CD14-positive monocyte (primary cell): ENCODE results near the gene UMPS. TPM values are rescaled to one million over a fixed set of nuclear protein-coding genes. Genes with fewer than 3 reads are reported as not detected.

Experiments used
- DNase-seq, 3 donors: peaks; one replicate each; pipeline ENCODE4 v3.0.0-alpha.2; 2011 to 2022
- H2AFZ ChIP-seq: 2 replicates; pipeline ENCODE4 v1.6.0; 2012; ENCODE audit warnings: mild to moderate bottlenecking, low read depth, low read length, inconsistent platforms; ENCODE audit not compliant: insufficient read depth, poor library complexity, severe bottlenecking
- H3K27ac ChIP-seq, 2 donors: 1 replicate in 1 of 2; 2 replicates in 1 of 2; pipeline ENCODE4 v1.5.1; 2012 to 2013; ENCODE audit warnings: low read length in 2 of 2, control low read depth in 1 of 2, inconsistent platforms in 1 of 2, low read depth in 1 of 2, mild to moderate bottlenecking in 1 of 2
- H3K27me3 ChIP-seq, 2 donors: one replicate each; pipeline versions ENCODE4 v1.6.0 to v1.6.1; 2011 to 2013; ENCODE audit warnings: low read length in 2 of 2; ENCODE audit not compliant: control insufficient read depth in 2 of 2, insufficient read depth in 2 of 2
- H3K36me3 ChIP-seq, 2 donors: replicated peaks in 1 of 2; 1 replicate in 1 of 2; 2 replicates in 1 of 2; pipeline versions ENCODE4 v1.5.1 to v1.6.1; 2012 to 2013; ENCODE audit warnings: low read length in 2 of 2, control low read depth in 1 of 2, inconsistent platforms in 1 of 2, mild to moderate bottlenecking in 1 of 2; ENCODE audit not compliant: insufficient read depth in 2 of 2, control insufficient read depth in 1 of 2
- H3K4me1 ChIP-seq, 2 donors: 1 replicate in 1 of 2; 2 replicates in 1 of 2; pipeline versions ENCODE4 v1.5.1 to v1.6.1; 2012 to 2013; ENCODE audit warnings: low read length in 2 of 2, control low read depth in 1 of 2, inconsistent platforms in 1 of 2, mild to moderate bottlenecking in 1 of 2, moderate library complexity in 1 of 2; ENCODE audit not compliant: insufficient read depth in 2 of 2, control insufficient read depth in 1 of 2
- H3K4me2 ChIP-seq: replicated peaks from 2 replicates; pipeline ENCODE3; 2012; ENCODE audit warnings: low read length, moderate library complexity, mild to moderate bottlenecking; ENCODE audit not compliant: poor library complexity, severe bottlenecking; ENCODE audit errors: extremely low read depth
- H3K4me3 ChIP-seq, 3 experiments: fragments of 200-600 bp in 1 of 3; sonication (generic) in 1 of 3; replicated peaks in 1 of 3; 1 replicate in 2 of 3; 2 replicates in 1 of 3; pipeline ENCODE4 v1.5.1; 2011 to 2013; ENCODE audit warnings: low read length in 3 of 3, mild to moderate bottlenecking in 3 of 3, control low read depth in 2 of 3, low read depth in 2 of 3, inconsistent platforms in 1 of 3, moderate library complexity in 1 of 3
- H3K79me2 ChIP-seq: 2 replicates; pipeline ENCODE4 v1.6.0; 2012; ENCODE audit warnings: mild to moderate bottlenecking, control low read depth, inconsistent platforms, low read length, moderate library complexity; ENCODE audit not compliant: insufficient read depth
- H3K9ac ChIP-seq: 2 replicates; pipeline ENCODE4 v1.6.0; 2017; ENCODE audit warnings: low read length, mild to moderate bottlenecking; ENCODE audit not compliant: insufficient read depth, poor library complexity, severe bottlenecking
- H3K9me3 ChIP-seq, 2 donors: replicated peaks in 1 of 2; 1 replicate in 1 of 2; 2 replicates in 1 of 2; pipeline versions ENCODE4 v1.5.1 to v1.6.1; 2012 to 2013; ENCODE audit warnings: low read length in 2 of 2, control low read depth in 1 of 2; ENCODE audit not compliant: control insufficient read depth in 1 of 2, insufficient read depth in 1 of 2
- H4K20me1 ChIP-seq: 2 replicates; pipeline ENCODE4 v1.6.0; 2012; ENCODE audit warnings: mild to moderate bottlenecking, low read length, control low read depth, moderate library complexity; ENCODE audit not compliant: insufficient read depth
- H3K27ac Mint-ChIP-seq, 7 donors: one replicate each; pipeline ENCODE4 v1.8.0; 2020; ENCODE audit warnings: mild to moderate bottlenecking in 7 of 7, mixed read lengths in 7 of 7, moderate library complexity in 6 of 7, inconsistent platforms in 2 of 7
- H3K27me3 Mint-ChIP-seq, 3 donors: one replicate each; pipeline ENCODE4 v1.8.0; 2021 to 2022; ENCODE audit warnings: low read depth in 3 of 3, mild to moderate bottlenecking in 3 of 3, mixed read lengths in 3 of 3, moderate library complexity in 3 of 3, inconsistent platforms in 1 of 3
- H3K36me3 Mint-ChIP-seq, 2 donors: one replicate each; pipeline ENCODE4 v1.8.0; 2020; ENCODE audit warnings: mixed read lengths in 2 of 2, inconsistent platforms in 1 of 2, mild to moderate bottlenecking in 1 of 2
- H3K4me1 Mint-ChIP-seq: one replicate; pipeline ENCODE4 v1.8.0; 2020; ENCODE audit warnings: mild to moderate bottlenecking, mixed read lengths
- H3K4me3 Mint-ChIP-seq, 2 donors: one replicate each; pipeline ENCODE4 v1.8.0; 2020; ENCODE audit warnings: mild to moderate bottlenecking in 2 of 2, mixed read lengths in 2 of 2, moderate library complexity in 1 of 2
- H3K9me3 Mint-ChIP-seq, 7 donors: one replicate each; pipeline ENCODE4 v1.8.0; 2020 to 2022; ENCODE audit warnings: mixed read lengths in 7 of 7, mild to moderate bottlenecking in 6 of 7, moderate library complexity in 6 of 7, inconsistent platforms in 2 of 7
- CTCF ChIP-seq: fragments of 200-600 bp; IDR thresholded peaks from one replicate; pipeline ENCODE4 v1.8.0; 2022; ENCODE audit warnings: antibody characterized with exemption, mild to moderate bottlenecking
- WGBS: methylation state at CpG from one replicate; pipeline ENCODE4 v1.1.5; 2013; ENCODE audit warnings: missing lambda C conversion rate; ENCODE audit not compliant: insufficient coverage; 5-methylcytosine and 5-hydroxymethylcytosine counted together
- intact Hi-C, 2 donors: fragments of 100-400 bp; cut with micrococcal nuclease; formaldehyde crosslinking; loops; one replicate each; pipeline versions ENCODE4 v1.15.0 to v1.15.1; 2023
- polyA plus RNA-seq, 3 donors: library from polyadenylated mRNA; depleted of rRNA in 1 of 3; unstranded in 2 of 3; stranded (reverse) in 1 of 3; fragments of 300-500 nt in 2 of 3; fragments of >200 nt in 1 of 3; fragmentation: Illumina TruSeq in 2 of 3; gene quantifications; 1 replicate in 2 of 3; 2 replicates in 1 of 3; pipeline ENCODE4 v1.2.3, GENCODE V29; 2012 to 2021

UMPS gene
- polyA plus RNA-seq, 3 donors, result 4.6 to 13.5 (median 9.1) TPM

GRCh38 chr3:124766113-124767095 lies 36.2 kb downstream of the UMPS start:
- Histone ChIP-seq H3K27me3 (no peaks in the 10 kb centered on the region), H3K4me3 (no peak overlapping the region), H3K9me3 (no peaks in the 10 kb centered on the region), H3K9ac (no peak overlapping the region), H2AFZ (no peak overlapping the region), H4K20me1 (no peaks in the 10 kb centered on the region), H3K27ac (no peak overlapping the region), H3K36me3 (no peaks in the 10 kb centered on the region), H3K79me2 (no peaks in the 10 kb centered on the region), H3K4me1 (peaks cover 1 to 2% of the 10 kb centered on the region in 2 donors), H3K4me2 (no peak overlapping the region)
- no peak for TF ChIP-seq CTCF
- no peak for DNase-seq
- peaks cover 3 to 9% (median 8%) of the 10 kb centered on the region in 3 donors for H3K27me3 Mint-ChIP-seq
- intact Hi-C loops, result no loop called here
- H3K36me3 Mint-ChIP-seq, result no peaks in the 10 kb centered on the region
- WGBS, result 94% methylated on average over 11 of the region's 16 CpGs
- H3K27ac Mint-ChIP-seq, result no peak overlapping the region
- no peaks in the 10 kb centered on the region for H3K9me3 Mint-ChIP-seq
- H3K4me1 Mint-ChIP-seq, result peaks cover 2% of the 10 kb centered on the region
- H3K4me3 Mint-ChIP-seq, result no peak overlapping the region

DNA sequence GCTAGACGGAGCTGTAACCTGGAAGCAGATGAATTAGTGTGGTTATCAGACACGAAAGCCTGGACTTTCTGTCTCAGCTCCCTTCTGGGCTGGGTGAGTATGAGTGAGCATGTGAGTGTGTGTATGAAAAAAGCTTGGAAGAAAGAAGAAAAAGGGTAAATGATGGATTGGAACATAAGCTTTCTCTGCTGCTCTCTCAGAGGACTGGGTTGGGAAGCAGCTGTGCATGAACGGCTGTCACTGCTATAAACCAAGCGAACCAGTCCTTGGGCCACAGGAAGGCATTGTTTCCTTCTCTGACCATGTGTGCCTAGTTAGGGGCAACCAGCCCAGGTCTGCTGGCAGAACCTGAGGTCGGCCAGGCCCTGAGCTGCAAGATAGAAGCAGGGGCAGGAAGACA lies 37.0 kb downstream of the UMPS start:
- Histone ChIP-seq H3K27ac (no peak overlapping the region), H3K36me3 (no peaks in the 10 kb centered on the region), H3K9me3 (no peaks in the 10 kb centered on the region), H3K4me1 (peaks cover 0 to 3% of the 10 kb centered on the region in 2 donors), H2AFZ (no peak overlapping the region), H4K20me1 (no peaks in the 10 kb centered on the region), H3K27me3 (peaks cover 2 to 6% of the 10 kb centered on the region in 2 donors), H3K79me2 (no peaks in the 10 kb centered on the region), H3K4me3 (no peak overlapping the region), H3K4me2 (no peak overlapping the region), H3K9ac (no peak overlapping the region)
- intact Hi-C loops, result no loop called here
- peaks cover 3% of the 10 kb centered on the region for H3K4me1 Mint-ChIP-seq
- WGBS, result 96% methylated on average over 3 of the region's 5 CpGs
- no peak for DNase-seq
- H3K27me3 Mint-ChIP-seq, result peaks cover 10 to 18% (median 15%) of the 10 kb centered on the region in 3 donors
- H3K4me3 Mint-ChIP-seq, result no peak overlapping the region
- TF ChIP-seq CTCF, result no peak
- H3K9me3 Mint-ChIP-seq, result no peaks in the 10 kb centered on the region
- H3K36me3 Mint-ChIP-seq, result no peaks in the 10 kb centered on the region
- no peak overlapping the region for H3K27ac Mint-ChIP-seq
